Tibial artery (tissue), 4 donors: Measurements from ENCODE around the gene PRICKLE3.
A peak's percentile ranks its signal among the peaks of the same experiment; 100 is the strongest.

Experiments used
- DNase-seq, 2 donors: peaks; one replicate each; pipeline ENCODE4 v3.0.0-alpha.2; 2019
- H3K27ac ChIP-seq, 2 donors: fragments of 200-600 bp; sonication (generic) in 1 of 2; 1 replicate in 1 of 2; 2 replicates in 1 of 2; pipeline ENCODE4 v1.5.1; 2018 to 2019; ENCODE audit warnings: mild to moderate bottlenecking in 1 of 2
- H3K27me3 ChIP-seq, 2 donors: fragments of 200-600 bp; sonication (generic) in 1 of 2; one replicate each; pipeline versions ENCODE4 v1.5.1 to v1.6.0; 2016 to 2019
- H3K36me3 ChIP-seq, 3 donors: fragments of 200-600 bp; sonication (generic) in 2 of 3; one replicate each; pipeline ENCODE4 v1.5.1; 2016 to 2019; ENCODE audit warnings: mild to moderate bottlenecking in 2 of 3
- H3K4me1 ChIP-seq, 4 donors: fragments of 200-600 bp; sonication (generic) in 2 of 4; 1 replicate in 3 of 4; 2 replicates in 1 of 4; pipeline ENCODE4 v1.5.1; 2016 to 2019
- H3K4me3 ChIP-seq, 2 donors: fragments of 200-600 bp; sonication (generic) in 1 of 2; 1 replicate in 1 of 2; 2 replicates in 1 of 2; pipeline ENCODE4 v1.5.1; 2018 to 2019; ENCODE audit warnings: mild to moderate bottlenecking in 2 of 2
- H3K9me3 ChIP-seq, 3 donors: fragments of 200-600 bp; sonication (generic) in 1 of 3; one replicate each; pipeline ENCODE4 v1.5.1; 2016 to 2019
- CTCF ChIP-seq, 2 experiments: fragments of 200-600 bp in 1 of 2; fragments of 450-650 bp in 1 of 2; IDR thresholded peaks; one replicate each; pipeline ENCODE4 v1.5.1; 2017 to 2019; ENCODE audit warnings: antibody characterized with exemption in 2 of 2, mild to moderate bottlenecking in 1 of 2, moderate library complexity in 1 of 2
- intact Hi-C: fragments of 100-400 bp; cut with DNase I; formaldehyde crosslinking; loops from one replicate; pipeline ENCODE4 v1.15.0; 2023; ENCODE audit warnings: low total_unique reads

The PRICKLE3 gene

GRCh38 chrX:49186125-49187027, at the start of gene PRICKLE3:
Gene PRICKLE3 (minus strand): TSS chrX:49186373. CDS start chrX:49186297, 76 bp downstream.
- no peak for TF ChIP-seq CTCF (IDR thresholded peaks at IDR 0.05)
- H3K27ac ChIP-seq: peak within 1 kb of the TSS; percentile 81 to 90
- DNase-seq: peak; percentile 82 to 92
- peak within 1 kb of the TSS; percentile 61 to 64 for H3K4me3 ChIP-seq
- intact Hi-C loops: no loop called here
- no peaks in the 10 kb centered on the region for H3K27me3 ChIP-seq
- no peaks in the 10 kb centered on the region for H3K9me3 ChIP-seq
- peaks cover 0 to 8% (median 6%) of the 10 kb centered on the region in 3 donors for H3K36me3 ChIP-seq
- peaks cover 0 to 18% (median 7%) of the 10 kb centered on the region in 4 donors for H3K4me1 ChIP-seq

GRCh38 chrX:49233887-49234555, 47.8 kb upstream of the PRICKLE3 start:
- Histone ChIP-seq H3K9me3 (no peaks in the 10 kb centered on the region), H3K27me3 (no peaks in the 10 kb centered on the region), H3K27ac (no peak overlapping the region), H3K4me1 (peaks cover 0 to 20% (median 0%) of the 10 kb centered on the region in 4 donors), H3K36me3 (no peaks in the 10 kb centered on the region), H3K4me3 (no peak overlapping the region)
- intact Hi-C loops: no loop called here
- TF ChIP-seq CTCF (IDR thresholded peaks at IDR 0.05): no peak
- DNase-seq: no peak

- no peak for TF ChIP-seq CTCF (IDR thresholded peaks at IDR 0.05)
- no peak within 1 kb of the TSS for H3K4me3 ChIP-seq
- H3K36me3 ChIP-seq: no peaks in the 10 kb centered on the region
- no peaks in the 10 kb centered on the region for H3K9me3 ChIP-seq
- peaks cover 0 to 20% (median 0%) of the 10 kb centered on the region in 4 donors for H3K4me1 ChIP-seq
- no peaks in the 10 kb centered on the region for H3K27me3 ChIP-seq
- H3K27ac ChIP-seq: no peak within 1 kb of the TSS
- no peak for DNase-seq
- intact Hi-C loops: no loop called here
These were observed 47.0 kb upstream of the PRICKLE3 start, which contains the start of gene CACNA1F for GRCh38 chrX:49233176-49233575. Gene CACNA1F (minus strand): TSS chrX:49233340. CDS start chrX:49233309, 31 bp downstream.

GRCh38 chrX:49232525-49232924, 46.4 kb upstream of the PRICKLE3 start:
- DNase-seq: no peak
- H3K36me3 ChIP-seq: no peaks in the 10 kb centered on the region
- H3K9me3 ChIP-seq: no peaks in the 10 kb centered on the region
- H3K27me3 ChIP-seq: no peaks in the 10 kb centered on the region
- no peak for TF ChIP-seq CTCF (IDR thresholded peaks at IDR 0.05)
- intact Hi-C loops: no loop called here
- H3K4me1 ChIP-seq: peaks cover 0 to 20% (median 0%) of the 10 kb centered on the region in 4 donors
- H3K4me3 ChIP-seq: no peak overlapping the region
- H3K27ac ChIP-seq: no peak overlapping the region

GRCh38 chrX:49231333-49232000, 45.3 kb upstream of the PRICKLE3 start:
- Histone ChIP-seq H3K27me3 (no peaks in the 10 kb centered on the region), H3K27ac (no peak overlapping the region), H3K4me1 (peaks cover 0 to 14% (median 0%) of the 10 kb centered on the region in 4 donors), H3K36me3 (no peaks in the 10 kb centered on the region), H3K9me3 (no peaks in the 10 kb centered on the region), H3K4me3 (no peak overlapping the region)
- intact Hi-C loops: no loop called here
- DNase-seq: no peak
- TF ChIP-seq CTCF (IDR thresholded peaks at IDR 0.05): no peak
